Transverse colon (tissue), 4 donors: ENCODE results near the gene PNPLA2. TPM values are rescaled to one million over a fixed set of nuclear protein-coding genes. Genes with fewer than 3 reads are reported as not detected.

Experiments
- DNase-seq: peaks from one replicate; pipeline ENCODE4 v3.0.0-alpha.2; 2019
- H3K27ac ChIP-seq, 4 donors: fragments of 200-600 bp; sonication (generic); 2 replicates each; pipeline ENCODE4 v1.5.1; 2016 to 2018; ENCODE audit warnings: inconsistent platforms in 4 of 4
- H3K27me3 ChIP-seq: fragments of 200-600 bp; sonication (generic); 2 replicates; pipeline ENCODE4 v1.5.1; 2017; ENCODE audit warnings: inconsistent platforms
- H3K36me3 ChIP-seq, 4 donors: fragments of 200-600 bp; sonication (generic); 2 replicates each; pipeline ENCODE4 v1.5.1; 2017 to 2019; ENCODE audit warnings: inconsistent platforms in 4 of 4
- H3K4me1 ChIP-seq, 4 donors: fragments of 200-600 bp; sonication (generic); 2 replicates each; pipeline ENCODE4 v1.5.1; 2017 to 2020; ENCODE audit warnings: inconsistent platforms in 4 of 4
- H3K4me3 ChIP-seq, 4 donors: fragments of 200-600 bp; sonication (generic); 1 replicate in 1 of 4; 2 replicates in 3 of 4; pipeline versions ENCODE4 v1.5.1 to v1.6.1; 2017 to 2019; ENCODE audit warnings: inconsistent platforms in 4 of 4
- H3K9me3 ChIP-seq, 2 donors: fragments of 200-600 bp; sonication (generic); 2 replicates each; pipeline ENCODE4 v1.5.1; 2017 to 2019; ENCODE audit warnings: inconsistent platforms in 2 of 2
- CTCF ChIP-seq, 5 experiments: fragments of 200-600 bp in 3 of 5; fragments of 450-650 bp in 2 of 5; sonication (generic) in 3 of 5; IDR thresholded peaks; 1 replicate in 2 of 5; 2 replicates in 3 of 5; pipeline ENCODE4 v1.5.1; 2016 to 2017; ENCODE audit warnings: antibody characterized with exemption in 5 of 5, inconsistent platforms in 3 of 5, mild to moderate bottlenecking in 2 of 5, moderate library complexity in 1 of 5
- EP300 ChIP-seq: sonication (generic); formaldehyde crosslinking; IDR thresholded peaks from one replicate; pipeline ENCODE4 v1.6.1; 2017; ENCODE audit warnings: antibody characterized with exemption, low read depth
- POLR2A ChIP-seq: fragments of 450-650 bp; IDR thresholded peaks from one replicate; pipeline ENCODE4 v1.6.1; 2016; ENCODE audit warnings: antibody characterized with exemption, mild to moderate bottlenecking, moderate library complexity
- POLR2AphosphoS5 ChIP-seq, 3 donors: sonication (generic); formaldehyde crosslinking; IDR thresholded peaks; one replicate each; pipeline ENCODE4 v1.6.1; 2016; ENCODE audit warnings: antibody characterized with exemption in 3 of 3
- WGBS, 2 donors: methylation state at CpG; one replicate each; pipeline ENCODE4 v1.1.5; 2018; ENCODE audit warnings: low coverage in 1 of 2; 5-methylcytosine and 5-hydroxymethylcytosine counted together
- in situ Hi-C, 4 donors: fragments of 200-750 bp; cut with MboI; loops; one replicate each; pipeline versions ENCODE4 v1.15.0 to v1.15.1; 2017; ENCODE audit warnings: low sequenced_read_pairs in 3 of 4, low pct_ligation_motif_present in 1 of 4, low pct_unique_long_range_greater_than_20kb in 1 of 4
- intact Hi-C: fragments of 100-400 bp; cut with DNase I; formaldehyde crosslinking; loops from one replicate; pipeline ENCODE4 v1.15.1; 2023; ENCODE audit warnings: low total_unique reads
- total RNA-seq, 4 donors: library from RNA; depleted of rRNA; stranded (reverse); fragments of >200 nt; gene quantifications; one replicate each; pipeline ENCODE4 v1.1.0, GENCODE V29; 2016

PNPLA2 gene
- total RNA-seq, 4 donors from 2014 or later: 61.7 to 821 (median 134) TPM

- no peak for TF ChIP-seq CTCF (IDR thresholded peaks at IDR 0.05)
- TF ChIP-seq POLR2A: no peak
- no peak for TF ChIP-seq EP300
- TF ChIP-seq POLR2AphosphoS5 (IDR thresholded peaks at IDR 0.05): no peak
- no peak for DNase-seq
- H3K9me3 ChIP-seq: no peaks in the 10 kb centered on the region
- in situ Hi-C loops (no loop called here), intact Hi-C loops (no loop called here)
- no peaks in the 10 kb centered on the region for H3K36me3 ChIP-seq
- H3K27me3 ChIP-seq: peaks cover 18% of the 10 kb centered on the region
- H3K4me1 ChIP-seq: peaks cover 16 to 41% (median 32%) of the 10 kb centered on the region in 4 donors
- 90% methylated on average over 7 of the region's 7 CpGs; no CpG with 5 or more reads in 1 of the 2 donors for WGBS, 2 donors
- H3K4me3 ChIP-seq: no peak overlapping the region
- H3K27ac ChIP-seq: no peak overlapping the region
Observed at GRCh38 chr11:793556-793955, 25.2 kb upstream of the PNPLA2 start.

DNA sequence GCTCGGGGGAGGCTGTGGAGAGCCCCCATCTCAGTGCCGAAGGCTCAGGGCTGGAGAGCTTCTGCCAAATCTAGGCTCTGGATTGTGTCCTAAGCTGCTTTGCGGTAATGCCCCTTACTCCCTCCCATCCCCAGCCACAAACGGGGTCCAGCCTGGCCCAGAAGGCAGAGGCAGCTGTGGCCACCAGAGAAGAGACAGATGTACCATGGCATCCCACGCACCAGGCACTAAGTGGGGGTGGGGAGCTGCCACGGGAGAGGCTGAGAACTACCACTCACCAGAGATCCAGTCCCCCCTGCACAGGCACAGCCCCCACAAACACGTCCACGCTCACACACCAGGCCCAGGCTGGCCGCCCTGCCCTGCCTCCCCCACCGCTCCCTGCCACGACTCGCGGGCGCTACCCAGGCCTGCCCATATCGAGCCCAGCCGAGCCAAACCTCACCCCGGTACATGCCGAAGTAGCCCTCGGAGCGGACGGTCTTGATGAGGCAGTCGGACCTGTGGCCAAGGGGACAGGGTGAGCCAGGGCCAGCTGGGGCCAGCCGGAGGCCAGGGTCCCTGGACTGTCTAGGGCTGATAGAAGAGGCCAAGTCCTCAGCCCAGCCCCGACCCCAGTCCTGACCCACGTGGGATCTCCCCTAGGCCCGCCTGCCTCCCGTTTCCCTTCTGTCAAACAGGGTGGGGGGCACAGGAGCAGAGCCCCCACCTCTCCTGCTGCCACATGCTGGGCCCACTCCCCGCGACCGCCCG is 24.5 kb upstream of the PNPLA2 start:
- Histone ChIP-seq H3K9me3 (no peaks in the 10 kb centered on the region), H3K27me3 (peaks cover 12% of the 10 kb centered on the region), H3K4me3 (no peak overlapping the region), H3K4me1 (peaks cover 16 to 42% (median 32%) of the 10 kb centered on the region in 4 donors), H3K36me3 (no peaks in the 10 kb centered on the region), H3K27ac (no peak overlapping the region)
- no peak for DNase-seq
- TF ChIP-seq POLR2A (no peak), EP300 (no peak), CTCF (IDR thresholded peaks at IDR 0.05) (no peak), POLR2AphosphoS5 (IDR thresholded peaks at IDR 0.05) (no peak)
- intact Hi-C loops (no loop called here), in situ Hi-C loops (no loop called here)
- WGBS, 2 donors: 87% methylated on average over 27 of the region's 31 CpGs; no CpG with 5 or more reads in 1 of the 2 donors

GRCh38 chr11:794766-795633 is 23.7 kb upstream of the PNPLA2 start:
- H3K27ac ChIP-seq: peak overlapping the region; percentile 81 to 94 (median 88)
- H3K4me1 ChIP-seq: peaks cover 16 to 36% (median 30%) of the 10 kb centered on the region in 4 donors
- peak overlapping the region; percentile 44 to 75 (median 65) for H3K4me3 ChIP-seq
- DNase-seq: peak; percentile 43
- intact Hi-C loops (no loop called here), in situ Hi-C loops (no loop called here)
- H3K36me3 ChIP-seq: no peaks in the 10 kb centered on the region
- H3K9me3 ChIP-seq: no peaks in the 10 kb centered on the region
- peaks cover 4% of the 10 kb centered on the region for H3K27me3 ChIP-seq
- no peak for TF ChIP-seq CTCF (IDR thresholded peaks at IDR 0.05)
- no peak for TF ChIP-seq POLR2A
- TF ChIP-seq EP300: no peak
- TF ChIP-seq POLR2AphosphoS5 (IDR thresholded peaks at IDR 0.05): no peak
- 40 to 41% methylated on average over 2 to 38 of the region's 38 CpGs for WGBS, 2 donors
